Daoy (cell line): ENCODE data around the gene ARHGEF2. TPM values are rescaled to one million over a fixed set of nuclear protein-coding genes. Genes with fewer than 3 reads are reported as not detected.
"Not testable (repeated sequence)": the region's sequence is repeated elsewhere in the genome, so short reads cannot be mapped to it uniquely, and the experiment has no call there.

Experiments
- DNase-seq: peaks from one replicate; pipeline ENCODE4 v3.0.0-alpha.2; 2015; ENCODE audit warnings: low read depth
- total RNA-seq: library from RNA; depleted of rRNA; stranded (reverse); fragments of >200 nt; shearing (Covaris generic); gene quantifications from 2 replicates; pipeline ENCODE4 v1.2.3, GENCODE V29; 2014

Gene ARHGEF2
- total RNA-seq, 1 experiment from 2014 or later, result 66.0 TPM

DNA sequence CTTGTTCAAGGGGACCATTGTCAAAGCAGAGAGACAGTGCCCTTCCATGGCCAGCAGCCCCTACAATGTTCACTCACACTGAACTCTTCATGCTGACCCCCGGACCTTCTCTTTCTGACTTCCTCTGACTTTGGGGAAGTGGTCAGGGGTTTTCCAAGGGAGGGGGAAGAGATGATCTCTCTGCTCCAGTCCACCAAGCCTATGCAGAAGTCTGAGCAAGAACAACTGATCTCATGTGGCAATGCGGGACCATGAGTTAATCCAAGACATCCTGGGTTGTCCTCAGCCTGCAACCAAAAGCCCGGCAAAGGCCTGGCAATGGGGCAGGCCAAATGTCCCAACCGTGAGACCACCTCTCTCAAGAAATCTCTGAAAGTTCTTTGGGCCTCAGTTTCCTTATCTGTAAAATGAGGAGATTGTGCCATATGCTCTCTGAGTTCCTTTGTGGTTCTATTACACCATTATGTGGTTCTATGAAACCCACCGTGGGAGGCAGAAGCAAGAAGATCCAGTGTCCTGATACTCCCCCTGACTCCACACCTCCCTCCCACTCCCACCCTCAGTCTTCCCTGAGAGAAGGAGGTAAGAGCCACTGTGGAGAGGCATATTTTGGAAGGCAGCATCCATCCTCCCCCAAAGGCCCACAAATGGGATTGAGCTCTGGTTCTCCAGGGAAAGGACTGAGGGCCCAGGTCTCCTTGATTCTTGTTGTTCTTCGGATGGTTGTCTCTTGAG lies 11.8 kb upstream of the ARHGEF2 start:
- DNase-seq, result no peak

- DNase-seq, result peak; percentile 70
These were observed 11.1 kb upstream of the ARHGEF2 start for GRCh38 chr1:155989242-155990004.

DNA sequence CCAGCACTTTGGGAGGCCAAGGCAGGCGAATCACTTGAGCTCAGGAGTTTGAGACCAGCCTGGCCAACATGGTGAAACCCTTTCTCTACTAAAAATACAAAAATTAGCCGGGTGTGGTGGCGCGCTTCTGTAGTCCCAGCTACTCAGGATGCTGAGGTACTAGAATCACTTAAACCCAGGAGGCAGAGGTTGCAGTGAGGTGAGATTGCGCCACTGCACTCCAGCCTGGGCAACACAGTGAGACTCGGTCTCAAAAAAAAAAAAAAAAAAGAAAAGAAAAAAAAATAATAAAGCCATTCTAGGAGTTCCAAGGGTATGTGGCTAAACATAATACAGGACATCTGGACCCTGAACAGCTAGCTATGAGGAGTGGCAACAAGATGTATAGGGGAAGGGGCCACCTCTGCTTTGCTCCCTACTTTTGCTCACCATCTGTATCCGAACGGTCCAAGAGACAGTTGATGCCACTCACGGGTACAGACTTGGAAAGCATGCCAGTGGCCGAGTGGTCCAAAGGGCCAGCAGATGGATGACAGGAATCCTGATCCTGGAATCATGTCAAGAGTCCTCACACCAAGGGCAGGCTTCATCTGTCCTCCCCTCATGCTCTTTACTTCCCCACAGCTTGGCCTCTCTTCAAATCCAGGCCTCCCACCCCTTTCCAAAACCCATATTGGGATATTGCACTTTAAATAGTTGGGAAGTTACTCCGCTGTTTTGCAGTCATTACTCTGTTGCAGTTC lies 6.7 kb upstream of the ARHGEF2 start:
- not testable (repeated sequence) for DNase-seq

GRCh38 chr1:155984341-155984740 lies 6.0 kb upstream of the ARHGEF2 start:
- no peak for DNase-seq

DNA sequence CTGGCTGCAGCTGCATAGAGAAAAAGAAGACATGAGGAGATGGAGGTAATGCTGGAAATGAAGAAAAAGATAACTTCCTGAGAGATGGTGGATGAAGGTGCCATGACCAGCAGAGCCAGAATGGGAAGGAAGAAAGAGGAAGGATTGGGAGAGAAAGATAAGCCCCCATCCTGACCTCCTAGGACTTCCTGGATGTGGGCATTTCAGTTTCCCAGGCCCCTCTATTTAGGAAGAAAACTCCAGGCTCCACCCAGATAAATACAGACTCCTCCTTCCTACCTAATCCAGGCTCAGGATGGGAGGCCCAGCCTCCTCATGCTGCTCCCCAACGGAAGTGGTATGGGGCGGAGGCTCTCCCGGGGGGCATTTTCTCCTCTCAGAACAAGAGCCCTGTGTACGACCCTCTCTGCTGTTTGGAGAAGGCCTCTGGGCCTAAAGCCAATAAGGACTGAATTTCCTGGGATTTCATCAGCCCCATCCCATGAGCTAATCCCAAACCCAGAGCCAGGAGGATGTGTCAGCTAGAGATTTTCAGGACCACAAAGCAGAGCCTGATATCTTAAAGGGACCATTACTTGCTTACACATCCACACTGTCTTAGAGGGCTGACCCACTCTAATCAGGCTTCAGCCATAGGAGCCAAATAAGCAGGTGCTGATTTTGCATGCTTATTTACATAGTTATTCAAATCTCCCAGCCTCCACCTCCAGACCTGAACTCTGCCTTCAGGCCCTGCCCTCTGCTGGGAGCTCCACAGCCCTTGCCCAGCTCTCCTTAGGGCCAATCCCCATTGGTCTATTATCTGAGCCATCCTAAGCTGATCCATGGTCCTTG lies 5.1 kb upstream of the ARHGEF2 start:
- peak; percentile 92 for DNase-seq

GRCh38 chr1:155982106-155982505 lies 3.8 kb upstream of the ARHGEF2 start:
- DNase-seq, result no peak

DNA sequence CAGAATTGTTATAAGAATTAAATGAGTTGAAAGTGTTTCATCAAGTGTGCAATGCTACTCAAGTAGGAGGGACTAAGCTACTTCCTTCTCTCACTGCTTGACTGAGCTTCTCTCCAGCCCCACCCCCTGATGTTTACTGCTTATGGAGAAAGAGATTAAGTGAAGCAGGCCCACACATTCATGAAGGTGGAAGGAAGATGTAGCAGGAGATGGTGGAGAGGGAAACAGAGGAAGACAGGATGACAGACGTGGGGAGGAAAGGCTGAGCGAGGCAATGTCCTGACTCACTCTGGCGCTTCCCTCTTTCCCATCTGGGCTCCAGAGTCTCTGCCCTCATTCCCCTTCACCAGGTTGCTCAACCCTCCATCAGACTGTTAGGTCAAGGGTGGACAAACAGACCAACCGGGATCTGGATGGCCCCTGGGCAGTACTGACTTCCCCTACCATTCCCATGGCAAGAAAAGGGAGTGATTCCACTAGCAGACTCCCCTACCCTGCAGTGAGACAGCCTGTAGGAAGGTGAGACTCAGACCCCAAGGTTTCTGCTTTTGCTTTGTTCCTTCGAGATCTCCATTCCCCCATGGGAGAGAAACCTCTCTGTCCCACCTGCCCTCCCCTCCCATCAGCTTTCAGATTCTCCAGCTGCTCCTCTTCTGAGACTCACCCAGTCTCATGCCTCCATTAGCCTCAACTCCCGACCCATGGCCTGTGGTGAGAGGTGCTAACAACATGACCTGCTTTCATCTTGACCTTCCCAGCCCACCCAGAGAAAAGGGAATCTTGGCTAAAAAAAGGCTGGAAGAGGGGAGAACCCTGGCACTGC lies 3.1 kb upstream of the ARHGEF2 start:
- DNase-seq, result peak; percentile 65

DNA sequence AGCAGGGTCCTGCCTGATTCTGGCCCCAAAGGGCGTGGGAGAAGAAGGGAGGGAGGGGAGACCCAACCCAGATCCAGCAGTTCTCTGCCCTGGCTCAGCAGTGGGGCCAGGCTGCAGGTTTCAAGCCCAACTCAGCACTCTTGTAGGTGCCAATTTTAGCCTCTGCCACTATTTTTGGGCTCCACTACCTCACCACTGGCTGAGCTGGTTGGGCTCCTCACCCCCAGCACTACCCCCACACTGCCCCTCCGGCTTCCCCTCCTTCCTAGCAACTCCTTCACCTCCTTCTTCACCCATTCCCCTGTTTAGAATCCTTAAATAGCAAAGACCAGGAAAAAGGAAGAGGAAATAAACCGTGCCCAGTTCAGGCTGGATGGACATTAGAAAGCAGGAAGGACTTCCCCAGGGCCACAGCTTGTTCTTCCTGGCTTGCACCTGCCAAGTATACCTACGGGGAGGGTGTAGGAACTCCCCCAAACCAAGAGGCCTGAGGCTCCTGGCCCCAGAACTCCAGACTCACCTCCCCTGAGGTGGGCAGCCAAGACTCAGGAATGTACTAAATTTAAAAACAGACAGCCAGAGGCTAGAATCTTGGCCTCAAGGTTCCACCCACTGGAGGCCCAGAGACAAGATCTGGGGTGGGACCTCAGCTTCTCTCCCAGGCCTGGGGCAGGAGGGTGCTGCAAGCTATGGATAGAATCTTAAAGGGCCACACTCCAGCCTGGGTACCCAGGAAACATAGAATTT lies 1.4 kb upstream of the ARHGEF2 start:
- DNase-seq, result no peak

DNA sequence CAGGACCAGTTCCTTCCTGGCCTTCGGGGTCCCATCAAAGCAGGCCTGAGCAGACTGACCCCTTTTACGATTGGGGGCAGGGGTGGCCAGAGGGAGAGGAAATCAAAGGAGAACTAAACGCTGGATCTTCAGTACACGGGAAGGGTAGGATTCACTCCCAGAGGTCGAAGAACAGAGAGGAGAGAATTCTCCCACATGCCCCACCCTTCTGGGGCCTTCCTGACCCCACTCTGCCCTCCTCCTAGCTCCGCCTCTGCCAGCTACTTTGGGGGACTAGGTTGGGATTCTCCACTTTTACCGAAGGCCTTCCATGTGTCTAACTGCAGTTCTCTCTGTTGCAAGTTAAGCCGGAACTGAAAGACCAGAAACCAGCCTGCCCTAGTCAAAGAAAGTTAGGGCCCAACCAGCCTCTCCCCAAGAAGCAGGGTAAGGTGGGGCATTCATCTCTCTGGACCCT lies 654 bp upstream of the ARHGEF2 start:
- DNase-seq, result peak; percentile 50

GRCh38 chr1:155977690-155978324 lies 540 bp downstream of the ARHGEF2 start:
- peak; percentile 50 for DNase-seq

- no peak for DNase-seq
These were observed 1.2 kb downstream of the ARHGEF2 start for GRCh38 chr1:155976913-155977689.

- DNase-seq, result peak; percentile 79
These were observed 2.1 kb downstream of the ARHGEF2 start for GRCh38 chr1:155976062-155976912.

DNA sequence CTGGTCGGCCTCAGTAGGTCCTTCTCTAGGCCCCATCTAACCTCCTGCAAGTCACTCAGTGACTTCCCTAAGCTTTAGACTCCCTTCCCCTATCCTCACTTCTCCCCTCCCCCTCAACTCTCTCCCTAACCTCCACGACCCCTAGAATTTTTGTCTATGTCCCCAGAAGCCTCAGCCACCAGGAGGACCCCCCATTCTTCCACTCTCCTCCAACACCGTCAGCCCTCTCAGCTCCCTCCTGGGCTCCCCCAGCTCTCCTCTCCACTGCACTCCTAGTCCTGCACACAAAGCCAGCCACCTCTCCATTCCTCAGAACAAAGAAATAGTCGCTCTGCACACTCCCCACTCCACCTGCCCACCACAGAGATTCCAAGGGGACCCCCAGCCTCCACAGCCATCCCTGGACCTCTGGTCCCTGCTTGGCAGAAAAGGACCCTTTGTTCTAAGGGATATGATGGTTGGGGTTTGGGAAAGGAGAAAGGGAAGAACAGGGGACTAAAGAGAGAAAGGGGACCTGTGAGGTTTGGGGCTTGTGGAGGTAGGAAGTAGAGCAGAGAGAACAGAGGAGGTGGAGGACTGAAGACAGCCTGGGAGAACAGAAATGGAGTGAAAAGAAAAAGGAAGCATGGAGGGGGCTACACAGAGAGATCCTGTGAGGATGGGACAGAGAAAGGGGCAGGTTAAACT lies 2.8 kb downstream of the ARHGEF2 start:
- DNase-seq, result no peak

DNA sequence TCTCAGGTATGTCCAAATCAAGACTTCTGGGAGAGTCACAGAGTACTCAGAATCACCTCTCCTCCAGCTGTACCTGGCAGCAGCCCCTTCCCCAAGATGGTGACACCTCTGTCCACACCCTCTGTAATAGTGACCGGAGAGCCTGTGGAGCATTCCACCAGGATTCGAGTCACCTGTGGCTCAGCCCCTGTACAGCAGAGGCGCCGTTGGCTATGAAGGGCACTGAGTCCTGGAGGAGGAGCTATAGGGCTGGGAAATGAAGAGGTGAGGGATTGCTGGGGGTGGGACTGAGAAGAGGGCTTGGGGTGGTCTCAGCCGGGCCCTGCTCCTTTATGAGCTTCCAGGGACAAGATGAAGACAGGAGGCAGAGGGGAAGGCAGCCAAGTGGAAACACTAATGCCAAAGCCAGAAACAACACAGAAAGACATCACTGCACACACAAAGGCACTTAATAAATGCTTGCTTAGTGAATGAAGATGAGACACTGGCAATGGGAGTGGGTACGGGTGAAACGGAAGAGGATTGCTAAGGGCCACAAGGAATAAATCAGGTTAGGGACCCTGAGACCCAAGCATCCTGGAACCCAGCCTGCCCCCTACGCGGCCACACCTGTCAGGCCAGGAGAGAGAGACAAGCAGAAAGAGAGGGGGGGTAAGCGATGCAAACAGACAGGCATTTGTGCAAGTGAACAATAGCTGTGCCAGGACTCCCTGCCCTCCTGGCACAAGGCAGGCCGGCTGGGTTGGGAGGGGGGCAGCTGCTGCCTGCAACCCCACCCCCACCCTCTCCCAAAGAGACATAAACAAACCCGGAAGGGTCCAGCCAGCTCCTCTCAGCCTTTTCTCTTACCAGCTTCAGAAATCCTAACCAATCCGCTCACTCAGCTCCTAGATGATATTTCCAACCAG lies 3.9 kb downstream of the ARHGEF2 start:
- DNase-seq, result no peak

- no peak for DNase-seq
These were observed 4.6 kb downstream of the ARHGEF2 start for GRCh38 chr1:155973723-155974122.
